HG03565 (cell line): ENCODE measurements around the gene CCDC197.

Experiments used
- ATAC-seq: cut with Tn5 transposase; IDR thresholded peaks from one replicate; pipeline ENCODE4 v1.9.1; 2021; ENCODE audit warnings: mild to moderate bottlenecking, moderate library complexity; ENCODE audit not compliant: unreplicated experiment

The CCDC197 gene

DNA sequence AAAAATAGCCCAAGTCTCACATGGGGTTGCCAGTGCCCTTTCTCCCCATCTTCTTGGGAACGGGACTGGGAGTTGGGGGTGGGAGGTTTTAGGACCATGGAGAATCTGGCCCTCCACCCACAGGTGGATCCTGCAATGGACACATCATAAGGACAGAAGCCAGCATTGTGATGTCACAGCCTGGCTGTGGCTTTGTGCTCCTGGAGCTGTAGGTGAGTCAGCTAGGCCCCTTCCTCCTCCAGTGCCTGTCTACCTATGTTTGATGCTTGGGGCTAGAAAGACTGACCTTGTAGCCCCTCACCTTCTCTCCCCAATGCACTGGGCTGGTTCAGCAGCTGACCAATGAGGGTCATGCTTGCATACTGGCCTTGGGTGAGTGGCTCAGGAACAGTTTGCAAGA lies at the start of gene CCDC197:
CCDC197 (plus strand) TSS at position 220 of the 400 bp plus-strand sequence. CDS start 831 bp downstream, outside the sequence.
- no peak for ATAC-seq

- no peak for ATAC-seq
Observed at GRCh38 chr14:93949511-93950075, 47.5 kb upstream of the CCDC197 start.

DNA sequence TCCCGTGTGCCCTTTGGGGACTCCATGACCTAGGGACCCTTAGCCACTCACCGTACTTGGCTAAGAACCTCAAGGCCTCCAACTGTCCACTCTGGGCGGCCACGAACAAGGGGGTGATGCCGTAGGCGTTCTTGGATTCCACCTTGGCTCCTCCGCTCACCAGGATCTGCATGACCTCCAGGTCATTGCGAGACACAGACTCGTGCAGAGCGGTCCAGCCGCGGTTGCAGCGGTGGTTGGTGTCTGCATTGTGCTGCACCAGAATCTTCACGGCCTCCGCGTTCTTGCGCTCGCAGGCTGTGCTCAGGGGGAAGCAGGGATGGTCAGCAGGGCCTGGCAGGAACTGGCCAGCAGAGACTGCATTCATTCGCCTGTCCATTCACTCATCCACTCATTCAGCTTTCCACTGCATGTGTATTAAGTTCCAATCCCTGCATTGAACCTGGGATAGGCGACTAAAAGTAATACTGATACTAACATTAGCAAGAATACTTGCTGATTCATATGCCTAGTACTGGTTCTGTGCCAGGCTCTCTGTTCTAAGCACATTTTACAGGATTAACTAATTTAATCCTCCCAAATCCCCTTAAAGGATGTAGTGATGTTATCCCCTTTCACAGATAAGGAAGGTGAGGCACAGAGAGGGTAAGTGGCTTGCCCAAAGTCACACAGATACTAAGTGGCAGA lies 46.0 kb upstream of the CCDC197 start:
- no peak for ATAC-seq

- no peak for ATAC-seq
Observed at GRCh38 chr14:93951635-93952540, 45.2 kb upstream of the CCDC197 start.

DNA sequence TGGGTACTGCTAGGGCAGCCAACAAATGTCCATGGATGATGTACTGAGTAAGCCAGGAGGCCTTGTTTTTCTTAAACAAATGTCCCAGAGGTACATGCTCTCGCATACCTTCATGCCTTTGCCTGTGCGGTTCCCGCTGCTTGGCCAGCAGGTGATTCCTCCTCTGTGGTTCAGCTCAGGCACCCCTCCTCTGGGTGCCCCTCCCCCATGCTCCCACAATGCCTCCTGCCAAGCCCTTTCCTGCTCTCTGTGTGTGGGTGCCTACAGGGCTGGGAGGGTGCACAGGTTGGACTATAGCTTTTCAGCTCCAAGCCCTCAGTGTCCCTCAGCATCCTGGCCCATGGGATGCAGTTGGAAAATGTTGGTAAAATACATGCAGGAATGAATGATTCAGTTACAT lies 44.3 kb upstream of the CCDC197 start:
- no peak for ATAC-seq

GRCh38 chr14:93953263-93953662 lies 43.8 kb upstream of the CCDC197 start:
- no peak for ATAC-seq

DNA sequence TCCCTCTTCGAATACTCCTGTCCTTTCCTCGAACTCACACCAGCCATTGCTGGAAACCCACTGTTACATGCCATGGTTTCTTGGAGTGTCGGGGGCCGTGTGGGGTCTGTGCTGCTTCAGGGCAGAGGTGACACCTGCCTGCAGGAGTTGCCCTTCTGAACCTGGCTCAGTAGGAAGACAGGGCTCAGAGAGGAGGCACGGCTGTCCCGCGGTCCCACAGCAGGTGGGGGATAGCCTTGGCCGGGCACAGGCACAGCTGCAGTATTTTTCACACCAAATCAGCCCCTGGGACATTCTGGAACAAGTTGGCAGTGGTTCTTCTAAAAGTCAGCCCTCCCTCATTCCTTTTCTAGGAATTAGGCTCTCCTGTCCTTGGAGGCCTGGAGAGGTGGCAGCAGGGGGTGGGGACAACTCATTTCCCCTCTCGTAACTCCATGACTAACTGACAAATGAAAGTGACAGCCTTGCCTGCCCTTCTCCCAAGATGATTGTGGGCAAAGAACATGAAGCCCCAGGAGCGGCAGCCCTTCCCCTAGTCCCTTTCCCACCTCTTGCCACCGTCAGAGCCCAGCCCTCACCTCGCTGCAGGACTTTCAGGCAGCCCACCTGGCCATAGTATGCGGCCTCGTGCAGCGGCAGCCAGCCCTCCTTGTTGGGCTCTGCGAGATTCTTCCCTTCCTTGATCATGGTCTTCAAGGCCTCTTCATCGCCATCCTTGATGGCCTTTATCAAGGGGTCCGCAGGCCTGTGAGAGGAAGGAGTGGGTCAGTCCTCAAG lies 43.2 kb upstream of the CCDC197 start:
- no peak for ATAC-seq

DNA sequence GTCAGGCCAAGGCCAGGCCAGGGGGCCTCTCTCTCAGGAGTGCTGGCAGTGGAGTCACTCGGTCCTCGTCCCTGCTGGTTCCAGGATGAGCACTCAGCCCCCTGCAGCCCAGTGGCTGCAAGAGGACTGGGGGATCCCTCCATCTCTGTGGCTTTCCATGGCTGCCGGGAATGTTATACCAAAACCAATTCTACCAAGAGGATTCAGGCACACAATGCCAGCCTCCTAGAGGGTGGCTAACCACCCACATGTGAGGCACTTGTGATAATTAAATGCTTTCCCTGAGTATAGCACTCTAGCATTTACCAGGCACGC lies 42.6 kb upstream of the CCDC197 start:
- no peak for ATAC-seq

- peak; percentile 35 for ATAC-seq
Observed at GRCh38 chr14:93954900-93955849, 41.9 kb upstream of the CCDC197 start.

DNA sequence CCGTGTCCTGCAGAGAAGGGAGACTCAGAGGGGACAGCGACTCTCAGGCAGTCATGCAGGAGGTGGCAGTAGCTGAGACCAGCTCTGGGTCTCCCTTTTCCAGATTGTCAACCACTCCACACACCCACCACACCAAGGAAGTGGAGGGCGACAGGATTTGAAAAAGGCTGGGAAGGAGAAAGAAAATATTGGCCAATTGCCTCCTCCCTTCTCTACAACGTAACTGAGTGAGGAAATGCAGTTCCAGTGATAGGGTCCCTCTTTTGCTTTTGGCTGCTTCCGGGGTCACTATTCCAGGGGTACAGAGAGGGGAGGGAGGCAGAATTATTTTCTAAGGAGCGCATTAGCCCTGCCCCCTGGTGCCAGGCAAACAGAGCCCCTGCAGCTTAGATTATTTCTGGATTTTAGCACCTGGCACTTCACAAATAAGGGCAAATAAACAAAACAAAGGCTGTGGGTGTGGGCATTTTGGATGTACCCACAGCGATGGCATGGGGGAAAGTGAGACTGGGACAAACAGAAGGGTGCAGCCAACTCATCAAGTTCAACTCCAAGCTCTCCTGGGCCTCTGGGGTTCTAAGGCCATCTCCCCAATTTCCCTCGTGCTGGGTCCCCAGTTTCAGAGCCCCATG lies 41.1 kb upstream of the CCDC197 start:
- ATAC-seq, result no peak

DNA sequence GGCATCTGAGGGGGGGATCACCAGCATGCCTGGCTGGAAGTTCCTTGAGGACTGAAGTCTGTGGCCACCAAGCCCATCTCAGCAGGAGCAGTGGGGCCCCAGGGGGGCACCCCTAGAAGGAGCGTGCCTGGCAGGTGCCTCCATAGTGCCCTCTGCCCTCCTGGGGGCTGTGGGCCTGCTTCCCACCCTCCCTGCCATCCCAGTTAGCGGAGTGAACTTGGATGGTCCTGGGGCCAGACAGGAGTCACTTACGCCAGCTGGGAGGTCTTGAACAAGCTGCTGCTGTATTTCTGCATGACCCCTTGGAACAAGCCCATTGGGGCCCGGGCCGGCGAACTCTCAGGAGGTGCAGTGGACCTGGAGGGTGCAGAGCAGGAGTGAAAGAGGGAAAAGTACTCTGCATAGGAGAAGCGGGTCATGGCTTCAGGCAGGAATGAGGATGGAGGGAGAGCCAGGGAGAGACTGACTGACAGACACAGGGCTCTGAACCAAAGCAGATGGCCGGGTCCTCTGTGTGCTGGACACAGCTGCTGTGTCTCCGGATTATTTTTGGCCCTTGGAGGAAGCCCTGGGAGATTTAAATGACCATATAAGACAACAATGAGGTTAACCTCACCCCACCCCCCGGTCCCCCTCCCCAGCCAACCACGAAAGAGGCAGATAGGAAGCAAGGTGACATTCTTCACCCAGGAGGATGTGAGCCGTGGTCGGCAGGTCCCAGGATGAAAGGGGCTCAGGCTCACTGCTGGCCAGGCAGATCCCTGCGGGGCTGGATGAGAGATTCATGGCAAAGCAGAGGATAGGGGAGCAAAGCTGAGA lies 40.4 kb upstream of the CCDC197 start:
- ATAC-seq, result no peak

DNA sequence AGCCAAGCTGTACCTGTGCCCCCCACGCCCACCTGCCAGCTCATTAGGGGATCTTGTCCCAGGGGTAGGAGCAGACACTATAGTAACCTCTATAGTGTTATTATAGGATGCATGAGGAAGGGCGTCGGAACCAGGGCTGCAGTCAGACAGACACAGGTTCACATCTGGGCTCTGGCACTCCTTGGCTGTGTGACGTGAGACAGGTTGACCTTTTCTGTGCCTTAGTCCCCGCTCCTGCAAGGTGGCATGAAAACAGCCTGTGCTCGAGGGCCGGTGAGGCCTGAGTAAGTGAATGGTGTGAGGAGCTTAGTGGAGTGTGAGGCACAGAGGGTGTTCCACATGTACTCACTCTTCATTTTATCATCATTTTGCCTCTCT lies 39.8 kb upstream of the CCDC197 start:
- no peak for ATAC-seq

DNA sequence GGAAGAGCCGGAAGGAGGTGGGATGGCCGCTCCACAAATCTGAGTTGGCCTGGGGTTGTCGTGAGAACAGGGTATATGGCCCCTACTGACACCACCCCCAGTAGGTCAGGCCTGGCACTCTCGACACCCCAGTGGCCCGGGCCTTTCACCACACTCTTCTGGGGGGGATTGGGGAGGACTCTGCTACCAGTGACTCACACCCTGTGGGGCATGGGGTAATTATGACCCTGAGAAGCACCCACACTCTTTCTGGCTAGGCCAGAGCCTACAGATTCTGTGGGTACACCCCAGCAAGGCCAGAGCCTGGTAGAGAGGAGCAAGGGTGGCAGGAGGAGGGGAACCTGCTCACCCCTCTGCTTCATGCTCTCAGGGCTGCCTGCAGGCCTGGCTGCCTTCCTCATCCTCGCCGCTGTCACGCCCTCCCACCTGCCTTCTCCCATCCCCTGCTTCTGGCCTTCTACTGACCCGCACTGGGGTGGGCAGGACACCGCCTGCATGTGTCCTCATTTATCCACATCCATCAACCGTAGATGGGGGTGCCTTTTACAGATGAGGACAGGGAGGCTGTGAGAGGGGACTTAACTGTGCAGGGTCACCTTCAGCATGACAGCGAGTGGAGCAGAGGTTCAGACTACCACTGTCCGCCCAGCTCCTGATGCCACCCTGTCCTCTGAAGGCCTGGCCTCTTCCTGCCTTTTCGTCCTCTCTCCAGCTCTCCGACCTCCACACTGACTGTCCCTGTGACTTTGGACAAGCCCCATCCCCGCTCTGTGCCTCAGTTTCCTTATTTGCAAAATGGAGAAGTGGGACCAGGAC lies 39.1 kb upstream of the CCDC197 start:
- ATAC-seq, result no peak

GRCh38 chr14:93958567-93959238 lies 38.4 kb upstream of the CCDC197 start:
- ATAC-seq, result no peak

DNA sequence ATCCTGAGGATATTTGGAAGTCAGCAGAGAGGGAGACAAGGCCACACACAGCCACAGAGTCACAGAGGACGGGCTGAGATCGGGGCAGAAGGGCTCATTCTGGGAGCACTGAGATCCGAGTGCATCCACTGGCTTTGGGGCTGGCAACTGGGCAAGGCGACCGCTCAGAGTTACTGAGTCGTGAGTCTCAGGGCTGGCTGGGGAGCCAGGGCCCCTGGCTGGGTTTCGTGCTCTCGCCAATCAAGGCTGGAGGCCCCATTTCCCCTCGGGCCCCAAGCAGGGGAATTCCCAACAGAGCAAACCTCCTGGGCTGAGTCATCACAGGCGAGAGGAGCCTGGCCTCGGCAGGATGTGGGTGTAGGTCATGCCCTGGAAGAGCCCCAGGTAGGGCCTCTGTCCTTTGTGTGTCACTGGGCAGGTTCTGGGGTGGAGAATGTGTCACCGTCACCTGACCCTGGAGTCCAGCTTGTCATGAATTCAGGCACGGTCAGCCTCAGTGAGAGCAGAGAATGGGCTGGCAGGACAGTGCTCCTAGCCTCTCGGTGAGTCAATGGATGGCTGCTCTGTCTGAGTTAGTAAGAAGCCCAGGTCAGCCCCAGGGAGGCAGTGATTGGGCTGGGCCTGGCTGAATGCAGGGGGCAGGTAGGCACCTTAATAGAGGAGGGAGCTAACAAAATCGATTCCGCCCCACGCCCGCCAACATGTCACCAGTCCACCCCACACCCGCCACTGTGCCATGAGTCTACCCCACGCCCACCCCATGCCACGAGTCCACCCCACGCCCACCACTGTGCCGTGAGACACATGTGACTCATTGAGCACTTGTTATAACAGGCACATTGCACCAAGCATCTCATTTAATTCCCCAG lies 37.6 kb upstream of the CCDC197 start:
- peak; percentile 67 for ATAC-seq

GRCh38 chr14:93960108-93960475 lies 37.0 kb upstream of the CCDC197 start:
- ATAC-seq, result no peak
